Measurements from ENCODE around the gene MED13L. TPM values are rescaled to one million over a fixed set of nuclear protein-coding genes. Genes with fewer than 3 reads are reported as not detected.

MED13L gene
- total RNA-seq, 4 donors from 2014 or later: 173 to 222 (median 192) TPM

GRCh38 chr12:116068371-116068770, 209.1 kb downstream of the MED13L start:
- ATAC-seq: no peak
- peaks cover 10 to 73% (median 11%) of the 10 kb centered on the region in 3 donors for H3K4me1 ChIP-seq
- no peak for TF ChIP-seq POLR2AphosphoS5 (IDR thresholded peaks at IDR 0.05)
- TF ChIP-seq POLR2A (IDR thresholded peaks at IDR 0.05): no peak
- TF ChIP-seq CTCF (IDR thresholded peaks at IDR 0.05): no peak
- TF ChIP-seq EP300 (IDR thresholded peaks at IDR 0.05): no peak
- no peaks in the 10 kb centered on the region for H3K27me3 ChIP-seq
- no peak overlapping the region for H3K27ac ChIP-seq
- H3K4me3 ChIP-seq: no peak overlapping the region
- H3K9me3 ChIP-seq: no peaks in the 10 kb centered on the region
- H3K36me3 ChIP-seq: no peaks in the 10 kb centered on the region

GRCh38 chr12:116067892-116068291, 209.6 kb downstream of the MED13L start:
- no peak for ATAC-seq
- Histone ChIP-seq H3K36me3 (no peaks in the 10 kb centered on the region), H3K9me3 (no peaks in the 10 kb centered on the region), H3K27ac (no peak overlapping the region), H3K4me1 (peaks cover 10 to 77% (median 11%) of the 10 kb centered on the region in 3 donors), H3K4me3 (no peak overlapping the region), H3K27me3 (no peaks in the 10 kb centered on the region)
- 63 to 78% methylated on average over 3 of the region's 3 CpGs for WGBS, 2 donors (ENCODE audit: low coverage in 1 of 2)
- TF ChIP-seq POLR2A (IDR thresholded peaks at IDR 0.05) (no peak), POLR2AphosphoS5 (IDR thresholded peaks at IDR 0.05) (no peak), CTCF (IDR thresholded peaks at IDR 0.05) (no peak), EP300 (IDR thresholded peaks at IDR 0.05) (no peak)

- H3K27ac ChIP-seq: no peak overlapping the region
- H3K4me1 ChIP-seq: peaks cover 10 to 75% (median 11%) of the 10 kb centered on the region in 3 donors
- no peaks in the 10 kb centered on the region for H3K36me3 ChIP-seq
- TF ChIP-seq CTCF (IDR thresholded peaks at IDR 0.05): peak; percentile 40 to 60 (median 45)
- no peak for TF ChIP-seq POLR2A (IDR thresholded peaks at IDR 0.05)
- no peak for TF ChIP-seq POLR2AphosphoS5 (IDR thresholded peaks at IDR 0.05)
- no peak for TF ChIP-seq EP300 (IDR thresholded peaks at IDR 0.05)
- 76 to 80% methylated on average over 7 of the region's 7 CpGs for WGBS, 2 donors (ENCODE audit: low coverage in 1 of 2)
- H3K9me3 ChIP-seq: no peaks in the 10 kb centered on the region
- H3K27me3 ChIP-seq: no peaks in the 10 kb centered on the region
- no peak for ATAC-seq
- no peak overlapping the region for H3K4me3 ChIP-seq
Measured at GRCh38 chr12:116066381-116067230, 210.9 kb downstream of the MED13L start.

- Histone ChIP-seq H3K9me3 (no peaks in the 10 kb centered on the region), H3K27me3 (no peaks in the 10 kb centered on the region), H3K4me3 (no peak overlapping the region), H3K36me3 (no peaks in the 10 kb centered on the region), H3K27ac (no peak overlapping the region), H3K4me1 (peaks cover 10 to 83% (median 11%) of the 10 kb centered on the region in 3 donors)
- no peak for TF ChIP-seq EP300 (IDR thresholded peaks at IDR 0.05)
- no peak for TF ChIP-seq CTCF (IDR thresholded peaks at IDR 0.05)
- TF ChIP-seq POLR2A (IDR thresholded peaks at IDR 0.05): no peak
- TF ChIP-seq POLR2AphosphoS5 (IDR thresholded peaks at IDR 0.05): no peak
- 36% methylated on average over 1 of the region's 1 CpG; no CpG with 5 or more reads in 1 of the 2 donors for WGBS, 2 donors (ENCODE audit: low coverage in 1 of 2)
- ATAC-seq: no peak
Measured at GRCh38 chr12:116065606-116066005, 211.9 kb downstream of the MED13L start.

- 89 to 97% methylated on average over 4 of the region's 4 CpGs for WGBS, 2 donors (ENCODE audit: low coverage in 1 of 2)
- no peak overlapping the region for H3K27ac ChIP-seq
- no peak overlapping the region for H3K4me3 ChIP-seq
- no peaks in the 10 kb centered on the region for H3K36me3 ChIP-seq
- peaks cover 10 to 83% (median 11%) of the 10 kb centered on the region in 3 donors for H3K4me1 ChIP-seq
- H3K27me3 ChIP-seq: no peaks in the 10 kb centered on the region
- H3K9me3 ChIP-seq: no peaks in the 10 kb centered on the region
- TF ChIP-seq POLR2AphosphoS5 (IDR thresholded peaks at IDR 0.05): no peak
- TF ChIP-seq EP300 (IDR thresholded peaks at IDR 0.05): no peak
- TF ChIP-seq CTCF (IDR thresholded peaks at IDR 0.05): no peak
- TF ChIP-seq POLR2A (IDR thresholded peaks at IDR 0.05): no peak
- no peak for ATAC-seq
Measured at GRCh38 chr12:116064493-116064892, 213.0 kb downstream of the MED13L start.
